Nephron progenitor cell (in vitro differentiated cells): ENCODE results near the gene ISM1.

ENCODE experiments used
- DNase-seq: peaks from one replicate; pipeline ENCODE4 v3.0.0; 2021
- H3K27ac Mint-ChIP-seq: 2 replicates; pipeline ENCODE4 v1.8.0; 2021; ENCODE audit warnings: mild to moderate bottlenecking, moderate library complexity, mixed read lengths
- H3K27me3 Mint-ChIP-seq: 2 replicates; pipeline ENCODE4 v1.8.0; 2021; ENCODE audit warnings: mild to moderate bottlenecking, low read depth, mixed read lengths; ENCODE audit not compliant: poor library complexity
- H3K36me3 Mint-ChIP-seq: 2 replicates; pipeline ENCODE4 v1.8.0; 2021; ENCODE audit warnings: low read depth, mixed read lengths
- H3K4me1 Mint-ChIP-seq: 2 replicates; pipeline ENCODE4 v1.8.0; 2021; ENCODE audit warnings: mixed read lengths
- H3K4me3 Mint-ChIP-seq: 2 replicates; pipeline ENCODE4 v1.8.0; 2021; ENCODE audit warnings: mild to moderate bottlenecking, moderate library complexity, mixed read lengths
- H3K9me3 Mint-ChIP-seq: 2 replicates; pipeline ENCODE4 v1.8.0; 2021; ENCODE audit warnings: mild to moderate bottlenecking, moderate library complexity, mixed read lengths
- CTCF ChIP-seq: fragments of 200-600 bp; sonication (generic); IDR thresholded peaks from 2 replicates; pipeline ENCODE4 v1.5.0; 2021; ENCODE audit warnings: antibody characterized with exemption

ISM1 gene

GRCh38 chr20:13312300-13312699 is 91.2 kb downstream of the ISM1 start:
- H3K4me3 Mint-ChIP-seq, result no peak overlapping the region
- no peaks in the 10 kb centered on the region for H3K27me3 Mint-ChIP-seq
- peaks cover 8% of the 10 kb centered on the region for H3K36me3 Mint-ChIP-seq
- TF ChIP-seq CTCF, result no peak
- peaks cover 15% of the 10 kb centered on the region for H3K9me3 Mint-ChIP-seq
- DNase-seq, result no peak
- H3K27ac Mint-ChIP-seq, result no peak overlapping the region
- no peaks in the 10 kb centered on the region for H3K4me1 Mint-ChIP-seq

GRCh38 chr20:13313201-13313600 is 92.1 kb downstream of the ISM1 start:
- Mint-ChIP-seq H3K9me3 (peaks cover 21% of the 10 kb centered on the region), H3K4me3 (no peak overlapping the region), H3K27ac (peak overlapping the region; percentile 4), H3K4me1 (no peaks in the 10 kb centered on the region), H3K27me3 (no peaks in the 10 kb centered on the region), H3K36me3 (peaks cover 14% of the 10 kb centered on the region)
- DNase-seq, result no peak
- no peak for TF ChIP-seq CTCF

GRCh38 chr20:13317439-13317838 is 96.4 kb downstream of the ISM1 start:
- no peak for DNase-seq
- Mint-ChIP-seq H3K27me3 (no peaks in the 10 kb centered on the region), H3K4me3 (no peak overlapping the region), H3K4me1 (peaks cover 11% of the 10 kb centered on the region), H3K36me3 (peaks cover 14% of the 10 kb centered on the region), H3K9me3 (peaks cover 25% of the 10 kb centered on the region), H3K27ac (no peak overlapping the region)
- no peak for TF ChIP-seq CTCF

GRCh38 chr20:13318871-13319521 is 97.9 kb downstream of the ISM1 start:
- DNase-seq, result no peak
- H3K9me3 Mint-ChIP-seq, result peaks cover 25% of the 10 kb centered on the region
- H3K4me3 Mint-ChIP-seq, result no peak overlapping the region
- H3K4me1 Mint-ChIP-seq, result peaks cover 20% of the 10 kb centered on the region
- TF ChIP-seq CTCF, result no peak
- H3K27me3 Mint-ChIP-seq, result no peaks in the 10 kb centered on the region
- H3K36me3 Mint-ChIP-seq, result peaks cover 14% of the 10 kb centered on the region
- no peak overlapping the region for H3K27ac Mint-ChIP-seq

GRCh38 chr20:13320702-13321101 is 99.6 kb downstream of the ISM1 start:
- H3K27ac Mint-ChIP-seq, result no peak overlapping the region
- H3K36me3 Mint-ChIP-seq, result peaks cover 14% of the 10 kb centered on the region
- no peaks in the 10 kb centered on the region for H3K27me3 Mint-ChIP-seq
- H3K4me1 Mint-ChIP-seq, result peaks cover 20% of the 10 kb centered on the region
- no peak for DNase-seq
- peaks cover 25% of the 10 kb centered on the region for H3K9me3 Mint-ChIP-seq
- no peak overlapping the region for H3K4me3 Mint-ChIP-seq
- no peak for TF ChIP-seq CTCF

GRCh38 chr20:13321416-13321815 is 100.3 kb downstream of the ISM1 start:
- Mint-ChIP-seq H3K36me3 (peaks cover 14% of the 10 kb centered on the region), H3K27ac (no peak overlapping the region), H3K4me1 (peaks cover 20% of the 10 kb centered on the region), H3K27me3 (no peaks in the 10 kb centered on the region), H3K4me3 (no peak overlapping the region), H3K9me3 (peaks cover 19% of the 10 kb centered on the region)
- no peak for DNase-seq
- no peak for TF ChIP-seq CTCF
